ENCODE results near the gene ZNF140.
A peak's percentile ranks its signal among the peaks of the same experiment; 100 is the strongest.

Gene ZNF140

DNA sequence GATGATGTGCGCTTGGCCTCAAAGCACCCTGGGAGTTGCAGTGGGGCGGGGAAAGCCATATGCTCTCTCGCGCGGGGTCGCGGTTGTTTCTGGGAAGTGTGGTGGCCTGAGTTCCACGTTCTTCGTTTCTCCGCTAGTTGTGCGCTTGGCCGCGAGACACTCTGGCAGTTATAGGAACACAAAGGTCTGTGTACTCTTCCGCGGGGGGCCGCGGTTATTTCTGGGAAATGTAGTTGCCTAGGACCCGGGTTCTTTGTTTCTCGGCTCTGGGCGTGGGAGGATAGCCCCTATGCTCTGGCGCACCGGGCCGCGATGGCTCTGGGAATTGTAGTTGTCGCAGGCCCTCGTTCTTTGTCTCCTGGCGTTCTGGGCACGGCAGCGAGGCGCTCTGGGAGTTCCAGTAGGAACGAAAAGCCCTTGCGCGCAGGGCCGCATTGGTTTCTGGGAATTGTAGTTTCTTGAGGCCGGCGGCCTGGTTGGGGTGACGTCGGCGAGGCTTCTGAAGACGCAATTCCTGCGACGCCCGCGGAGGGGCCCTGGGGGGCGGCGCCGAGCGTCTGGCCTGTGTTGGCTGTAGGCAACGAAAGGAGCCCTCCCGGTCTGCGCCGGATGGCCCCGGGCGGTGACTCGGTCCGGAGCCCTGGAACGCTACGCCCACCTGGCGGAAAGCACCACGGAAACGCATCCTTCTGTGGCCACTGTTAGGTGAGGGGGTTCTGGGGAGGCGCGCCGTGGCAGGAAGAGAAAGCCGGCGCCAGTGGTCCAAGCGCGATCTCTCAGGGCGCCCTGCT lies at the start of gene ZNF140:
TSS of gene ZNF140 (plus strand) at position 556 of the 791 bp plus-strand sequence. CDS start 398 bp downstream, outside the sequence.
- TF ChIP-seq, protein P1, sequence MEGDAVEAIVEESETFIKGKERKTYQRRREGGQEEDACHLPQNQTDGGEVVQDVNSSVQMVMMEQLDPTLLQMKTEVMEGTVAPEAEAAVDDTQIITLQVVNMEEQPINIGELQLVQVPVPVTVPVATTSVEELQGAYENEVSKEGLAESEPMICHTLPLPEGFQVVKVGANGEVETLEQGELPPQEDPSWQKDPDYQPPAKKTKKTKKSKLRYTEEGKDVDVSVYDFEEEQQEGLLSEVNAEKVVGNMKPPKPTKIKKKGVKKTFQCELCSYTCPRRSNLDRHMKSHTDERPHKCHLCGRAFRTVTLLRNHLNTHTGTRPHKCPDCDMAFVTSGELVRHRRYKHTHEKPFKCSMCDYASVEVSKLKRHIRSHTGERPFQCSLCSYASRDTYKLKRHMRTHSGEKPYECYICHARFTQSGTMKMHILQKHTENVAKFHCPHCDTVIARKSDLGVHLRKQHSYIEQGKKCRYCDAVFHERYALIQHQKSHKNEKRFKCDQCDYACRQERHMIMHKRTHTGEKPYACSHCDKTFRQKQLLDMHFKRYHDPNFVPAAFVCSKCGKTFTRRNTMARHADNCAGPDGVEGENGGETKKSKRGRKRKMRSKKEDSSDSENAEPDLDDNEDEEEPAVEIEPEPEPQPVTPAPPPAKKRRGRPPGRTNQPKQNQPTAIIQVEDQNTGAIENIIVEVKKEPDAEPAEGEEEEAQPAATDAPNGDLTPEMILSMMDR (IDR thresholded peaks at IDR 0.05; ENCODE audit: control insufficient read depth, extremely low read depth, insufficient read depth) = no peak
- DNase-seq (ENCODE audit: low read depth) = peak; percentile 96
- peak within 1 kb of the TSS; percentile 90 for H3K4me3 ChIP-seq (ENCODE audit: low read depth, low read length)

DNA sequence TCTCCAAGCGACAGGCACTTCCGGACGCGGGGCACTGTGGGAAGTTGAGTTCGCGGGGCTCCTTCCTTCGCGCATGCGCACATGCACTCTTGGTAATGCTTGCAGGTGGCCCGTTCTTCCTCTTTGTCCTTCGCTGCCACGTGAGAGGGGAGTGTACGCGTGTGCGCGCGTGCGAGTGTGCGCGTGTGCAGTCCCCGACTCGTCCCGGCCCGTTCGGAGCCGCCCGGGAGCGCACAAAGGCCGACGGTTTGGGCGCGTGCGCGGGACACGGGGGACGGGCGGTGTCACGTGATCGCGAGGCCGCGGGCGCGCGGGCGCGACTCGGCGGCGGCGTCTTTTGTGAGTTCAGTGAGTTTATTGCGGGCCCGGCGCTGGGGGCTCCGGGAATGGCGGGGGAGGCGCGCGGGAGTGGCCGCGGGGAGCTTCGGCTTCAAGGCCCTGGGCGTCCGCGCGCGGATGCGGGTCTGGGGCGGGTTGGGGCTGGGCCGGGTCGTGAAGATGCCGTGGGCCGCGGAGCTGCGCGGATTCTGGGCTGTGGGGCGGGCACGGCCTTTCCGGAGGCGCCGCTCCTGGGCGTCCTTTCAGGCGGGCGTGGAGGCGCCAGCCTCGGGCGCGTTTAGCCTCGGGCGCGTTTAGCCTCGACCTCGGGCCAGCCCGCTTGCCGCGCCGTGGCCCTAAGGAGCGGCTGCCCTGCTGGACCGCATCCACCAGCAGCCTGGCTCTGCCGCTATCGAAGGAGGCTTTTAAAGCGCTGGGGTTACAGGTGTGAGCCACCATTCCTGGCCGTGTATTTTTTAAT lies 43.3 kb upstream of the ZNF140 start, which contains the start of gene ZNF84:
TSS of gene ZNF84 (plus strand) at position 303 of the 799 bp plus-strand sequence. CDS start 3,959 bp downstream, outside the sequence.
- TF ChIP-seq, protein P1 (IDR thresholded peaks at IDR 0.05; ENCODE audit: control insufficient read depth, extremely low read depth, insufficient read depth) = no peak
- H3K4me3 ChIP-seq (ENCODE audit: low read depth, low read length) = peak within 1 kb of the TSS; percentile 69
- peak; percentile 97 for DNase-seq (ENCODE audit: low read depth)

DNA sequence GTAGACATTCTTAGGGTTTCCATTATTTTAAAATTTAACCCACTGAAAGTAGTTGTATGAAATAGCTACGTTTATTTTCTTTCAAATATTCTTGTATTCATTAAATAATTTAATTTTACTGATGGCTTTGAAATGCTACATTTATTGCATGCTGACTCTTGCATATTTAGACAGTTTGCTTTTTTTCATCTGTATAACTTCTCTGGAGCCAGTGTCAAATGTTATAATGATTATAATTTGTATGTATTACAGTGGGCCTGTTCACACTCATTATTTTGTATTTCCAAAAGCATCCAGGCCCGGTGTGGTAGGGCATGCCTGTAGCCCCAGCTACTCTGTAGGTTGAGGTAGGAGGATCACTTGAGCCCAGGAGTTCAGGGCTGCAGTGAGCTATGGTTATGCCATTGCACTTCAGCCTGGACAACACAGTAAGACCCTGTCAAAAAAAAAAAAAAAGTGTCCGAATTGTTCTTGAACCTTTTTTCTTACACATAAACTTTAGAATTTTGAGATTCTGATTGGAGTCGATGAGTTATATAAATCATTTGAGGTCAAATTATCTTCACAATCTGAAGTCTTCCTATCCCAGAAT lies 42.5 kb upstream of the ZNF140 start:
- no peak for DNase-seq (ENCODE audit: low read depth)

DNA sequence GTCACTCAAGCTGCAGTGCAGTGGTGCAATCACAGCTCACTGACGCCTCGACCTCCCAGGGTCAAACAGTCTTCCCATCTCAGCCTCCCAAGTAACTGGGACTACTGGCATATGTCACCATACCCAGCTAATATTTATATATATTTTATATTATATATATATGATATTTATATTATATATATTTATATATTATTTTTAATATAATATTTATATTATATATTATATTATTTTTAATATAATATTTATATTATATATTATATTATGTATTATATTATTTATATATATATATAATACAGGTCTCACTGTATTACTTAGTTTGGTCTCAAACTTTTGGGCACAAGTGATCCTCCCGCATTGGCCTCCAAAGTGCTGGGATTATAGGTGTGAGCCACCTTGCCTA lies 34.0 kb upstream of the ZNF140 start:
- DNase-seq (ENCODE audit: low read depth) = no peak
- TF ChIP-seq, protein P1 (IDR thresholded peaks at IDR 0.05; ENCODE audit: control insufficient read depth, extremely low read depth, insufficient read depth) = no peak
- H3K4me3 ChIP-seq (ENCODE audit: low read depth, low read length) = no peak overlapping the region

More for the DNA sequence above, 42.5 kb upstream of the ZNF140 start:
- TF ChIP-seq, protein P1 (IDR thresholded peaks at IDR 0.05; ENCODE audit: control insufficient read depth, extremely low read depth, insufficient read depth) = no peak
- peak overlapping the region; percentile 69 for H3K4me3 ChIP-seq (ENCODE audit: low read depth, low read length)

DNA sequence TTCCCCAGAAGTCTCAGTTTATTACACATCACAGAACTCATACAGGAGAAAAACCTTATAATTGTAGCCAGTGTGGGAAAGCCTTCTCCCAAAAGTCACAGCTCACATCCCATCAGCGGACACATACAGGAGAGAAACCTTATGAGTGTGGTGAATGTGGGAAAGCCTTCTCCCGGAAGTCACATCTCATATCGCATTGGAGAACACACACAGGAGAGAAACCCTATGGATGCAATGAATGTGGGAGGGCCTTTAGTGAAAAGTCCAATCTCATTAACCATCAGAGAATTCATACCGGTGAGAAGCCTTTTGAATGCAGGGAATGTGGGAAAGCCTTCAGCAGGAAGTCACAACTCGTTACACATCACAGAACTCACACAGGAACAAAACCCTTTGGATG lies 23.3 kb upstream of the ZNF140 start:
- no peak overlapping the region for H3K4me3 ChIP-seq (ENCODE audit: low read depth, low read length)
- no peak for DNase-seq (ENCODE audit: low read depth)
- TF ChIP-seq, protein P1 (IDR thresholded peaks at IDR 0.05; ENCODE audit: control insufficient read depth, extremely low read depth, insufficient read depth) = no peak

DNA sequence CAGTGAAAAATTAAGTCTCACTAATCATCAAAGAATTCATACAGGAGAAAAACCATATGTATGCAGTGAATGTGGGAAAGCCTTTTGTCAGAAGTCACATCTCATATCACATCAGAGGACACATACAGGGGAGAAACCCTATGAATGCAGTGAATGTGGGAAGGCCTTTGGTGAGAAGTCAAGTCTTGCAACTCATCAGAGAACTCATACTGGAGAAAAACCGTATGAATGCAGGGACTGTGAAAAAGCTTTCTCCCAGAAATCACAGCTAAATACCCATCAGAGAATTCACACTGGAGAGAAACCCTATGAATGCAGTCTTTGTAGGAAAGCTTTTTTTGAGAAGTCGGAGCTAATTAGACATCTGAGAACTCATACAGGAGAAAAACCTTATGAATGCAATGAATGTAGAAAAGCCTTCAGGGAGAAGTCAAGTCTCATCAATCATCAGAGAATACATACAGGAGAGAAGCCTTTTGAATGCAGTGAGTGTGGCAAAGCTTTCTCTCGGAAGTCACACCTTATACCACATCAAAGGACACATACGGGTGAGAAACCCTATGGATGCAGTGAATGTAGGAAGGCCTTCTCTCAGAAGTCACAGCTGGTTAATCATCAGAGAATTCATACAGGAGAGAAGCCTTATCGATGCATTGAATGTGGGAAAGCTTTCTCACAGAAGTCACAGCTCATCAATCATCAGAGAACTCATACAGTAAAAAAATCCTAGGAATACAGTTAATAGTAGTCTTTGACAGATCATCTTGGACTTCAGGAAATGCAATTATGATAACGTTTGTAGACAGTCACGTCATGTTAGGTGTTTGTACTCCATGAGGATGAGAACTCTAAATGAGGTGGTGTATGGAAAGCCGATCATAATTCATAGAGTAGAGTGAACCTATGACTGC lies 22.3 kb upstream of the ZNF140 start:
- no peak for DNase-seq (ENCODE audit: low read depth)
- TF ChIP-seq, protein P1 (IDR thresholded peaks at IDR 0.05; ENCODE audit: control insufficient read depth, extremely low read depth, insufficient read depth) = no peak
- H3K4me3 ChIP-seq (ENCODE audit: low read depth, low read length) = no peak overlapping the region
